ENCODE measurements around the gene EPHB1.

Gene EPHB1

DNA sequence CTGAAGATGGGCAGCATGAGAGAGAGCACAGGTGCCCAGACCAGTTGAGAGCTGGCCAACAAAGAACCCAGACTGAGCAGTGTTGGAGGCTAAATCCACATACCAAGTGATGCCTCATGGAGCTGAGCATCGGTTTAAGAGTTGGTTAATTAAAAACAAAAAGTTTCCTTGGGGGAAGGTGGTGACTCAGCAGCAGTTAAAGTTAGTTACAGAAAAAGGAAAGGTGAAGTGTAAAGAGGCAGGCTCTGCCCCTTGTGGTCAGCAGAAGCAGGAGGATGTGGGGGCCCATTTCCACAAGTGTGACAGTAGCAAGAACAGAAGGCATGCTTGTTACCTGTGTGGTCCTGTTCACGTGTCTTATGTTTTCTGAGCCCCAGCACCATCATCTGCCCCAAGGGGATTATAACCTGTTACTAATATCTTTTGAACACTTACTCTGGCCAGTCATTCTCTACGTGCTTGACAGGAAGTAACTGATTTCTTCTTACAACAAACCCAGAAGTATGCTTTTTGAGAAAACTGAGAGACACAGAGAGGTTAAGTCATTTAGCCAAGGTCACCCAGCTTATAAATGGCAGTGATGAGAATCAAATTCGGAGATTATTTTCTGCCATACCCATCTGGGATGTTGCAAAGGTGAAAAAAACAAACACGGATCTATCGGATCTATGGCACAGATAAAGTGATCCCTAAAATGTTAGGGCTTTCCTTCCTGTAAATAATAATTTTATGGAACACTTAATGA lies 91.0 kb downstream of the EPHB1 start:
- no peak for DNase-seq

DNA sequence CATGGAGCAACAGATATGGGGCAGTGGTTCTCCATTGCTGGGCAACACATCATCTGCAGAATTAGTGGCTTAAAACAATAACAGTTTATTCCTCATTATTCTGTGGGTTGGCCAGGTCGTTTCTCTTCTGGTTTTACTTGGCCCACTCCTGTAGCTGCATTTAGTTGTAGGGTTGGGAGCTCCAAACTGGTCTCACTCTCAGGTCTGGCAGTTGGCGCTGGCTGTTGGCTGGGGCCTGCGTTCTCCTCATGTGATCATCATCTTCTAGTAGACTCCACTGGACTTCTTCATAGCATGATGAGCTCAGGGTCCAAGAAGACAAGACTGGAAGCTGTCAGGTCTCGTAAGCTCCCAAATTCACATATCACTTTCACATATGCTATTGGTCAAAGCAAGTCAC lies 91.9 kb downstream of the EPHB1 start:
- no peak for DNase-seq

DNA sequence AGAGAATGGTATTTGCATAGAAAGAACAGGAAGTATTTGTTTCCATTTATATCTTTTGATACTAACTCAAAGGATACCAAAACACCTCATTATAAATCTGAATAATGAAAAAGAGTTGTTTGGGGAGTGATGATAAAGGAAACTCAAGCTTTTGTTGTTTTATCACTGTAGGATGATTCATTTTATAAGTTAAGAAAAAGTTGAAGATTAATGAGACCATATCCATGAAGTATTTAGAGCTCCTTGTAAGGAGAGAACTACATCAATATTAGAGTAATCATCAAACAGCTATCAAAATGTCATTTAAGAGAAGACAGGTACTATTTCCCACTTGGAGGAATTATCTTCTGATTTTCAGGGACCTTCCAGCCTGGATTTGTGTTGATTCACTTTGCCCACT lies 92.5 kb downstream of the EPHB1 start:
- DNase-seq = no peak

DNA sequence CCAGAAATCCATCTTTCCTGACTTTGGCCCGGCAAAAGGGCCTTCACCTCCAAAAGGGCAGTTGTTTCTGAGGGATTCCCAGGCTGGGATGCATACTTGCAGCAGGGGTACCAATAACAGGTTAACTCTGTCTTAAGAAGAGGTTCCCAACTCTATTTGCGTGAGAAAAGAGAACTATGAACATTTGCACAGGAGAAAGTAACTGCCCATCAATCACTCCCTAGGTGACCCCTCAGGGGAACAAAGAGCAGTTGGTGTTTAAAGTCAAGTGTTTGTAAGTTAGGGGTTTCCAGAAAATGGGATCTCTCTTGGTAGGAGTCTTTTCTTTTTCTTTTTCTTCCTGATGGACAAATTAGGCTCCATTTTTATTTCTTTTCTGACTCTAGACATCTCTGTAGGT lies 97.3 kb downstream of the EPHB1 start:
- no peak for DNase-seq

DNA sequence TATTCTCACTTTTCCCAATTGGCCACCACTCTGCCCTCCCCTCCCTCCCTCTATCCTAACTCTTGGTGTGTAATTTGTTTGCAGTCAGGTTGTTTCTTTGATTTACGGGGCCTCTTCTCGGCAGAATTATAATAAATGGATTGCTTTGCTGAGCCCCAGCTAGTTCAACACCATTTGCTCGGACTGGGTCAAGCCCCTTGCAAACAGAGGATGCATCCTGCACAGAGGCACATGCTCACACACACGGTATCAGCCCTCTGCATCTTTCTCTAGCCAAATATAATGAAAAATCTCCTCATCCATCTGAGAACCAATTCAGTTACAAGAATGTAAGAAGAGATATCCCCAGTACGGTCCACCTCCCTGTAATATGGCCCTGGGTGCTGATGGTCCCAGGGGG lies 97.7 kb downstream of the EPHB1 start:
- no peak for DNase-seq

DNA sequence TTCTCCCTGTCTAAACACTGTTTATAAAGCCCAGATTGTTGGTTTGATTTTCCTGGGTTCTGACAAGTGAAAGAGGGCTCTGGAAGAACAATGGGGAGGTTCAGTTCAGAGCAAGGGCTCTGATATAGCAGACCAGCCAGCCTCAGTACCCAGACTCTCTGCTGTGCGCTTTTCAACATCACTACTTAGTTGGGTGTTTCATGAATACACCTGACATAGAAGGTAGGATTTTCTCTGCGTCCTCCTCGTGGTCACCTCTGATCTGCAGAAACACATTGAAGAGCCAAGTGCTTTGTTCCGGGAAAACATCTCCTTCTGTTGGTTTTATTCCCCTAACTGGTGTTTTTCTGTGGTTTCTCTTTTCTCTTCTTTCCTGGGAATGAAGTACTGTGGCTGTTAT lies 99.5 kb downstream of the EPHB1 start:
- no peak for DNase-seq

DNA sequence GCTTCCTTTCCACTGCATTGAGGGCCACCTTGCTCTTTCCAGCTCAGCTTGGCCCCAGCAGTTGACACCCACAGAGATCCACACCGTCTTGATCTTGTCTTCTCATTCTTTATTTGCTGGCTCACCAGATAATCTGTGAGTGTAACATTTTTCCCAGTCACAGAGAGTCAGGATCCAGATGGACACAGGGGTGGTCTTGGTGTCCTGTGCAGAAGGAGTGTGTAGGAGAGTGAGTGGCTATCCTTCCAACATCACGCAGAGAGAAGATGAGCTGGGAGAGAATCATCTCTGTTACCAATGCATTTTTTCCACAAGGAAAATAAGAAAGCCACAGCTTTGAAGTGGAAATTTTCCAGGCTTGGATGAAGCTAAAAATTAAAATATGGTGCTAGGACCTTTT lies 100.1 kb downstream of the EPHB1 start:
- DNase-seq = no peak

DNA sequence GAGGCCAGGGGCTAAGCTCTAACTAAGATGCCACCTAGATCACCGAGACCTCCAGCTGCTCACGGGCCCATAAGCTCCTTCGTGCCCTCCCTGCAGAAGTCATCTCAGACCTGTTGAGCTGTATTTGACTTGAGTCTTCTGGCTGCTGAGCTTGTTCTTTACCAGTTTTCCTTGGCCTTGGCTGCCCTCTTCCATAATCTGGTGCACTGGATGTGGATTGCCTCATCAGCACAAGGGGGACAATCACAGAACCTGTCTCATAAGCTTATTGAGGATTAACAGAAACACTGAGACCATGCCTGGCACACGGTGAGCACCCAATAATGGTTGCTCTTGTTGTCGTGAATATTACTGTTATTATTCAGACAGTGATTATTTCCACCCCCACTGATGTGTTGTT lies 101.1 kb downstream of the EPHB1 start:
- DNase-seq = no peak

DNA sequence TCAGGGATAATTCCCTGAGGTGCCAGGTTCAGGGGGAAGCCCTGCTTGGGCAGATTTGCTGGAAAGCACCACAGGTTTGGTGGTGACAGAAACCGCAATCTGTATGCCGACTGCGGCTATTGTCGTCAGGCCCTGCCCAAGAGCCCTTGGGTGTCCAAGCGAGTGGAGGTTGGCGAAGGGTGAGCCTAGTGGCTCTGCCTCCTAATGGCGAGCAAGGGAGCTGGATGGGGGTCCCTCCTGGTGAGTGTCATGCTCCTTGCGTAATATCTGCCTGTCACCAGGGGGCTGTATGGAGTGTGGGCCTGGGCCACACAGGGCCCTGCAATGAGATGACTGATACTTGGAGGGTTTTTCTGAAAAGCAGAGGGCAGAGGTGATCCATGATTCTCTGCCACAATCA lies 101.6 kb downstream of the EPHB1 start:
- DNase-seq = no peak

DNA sequence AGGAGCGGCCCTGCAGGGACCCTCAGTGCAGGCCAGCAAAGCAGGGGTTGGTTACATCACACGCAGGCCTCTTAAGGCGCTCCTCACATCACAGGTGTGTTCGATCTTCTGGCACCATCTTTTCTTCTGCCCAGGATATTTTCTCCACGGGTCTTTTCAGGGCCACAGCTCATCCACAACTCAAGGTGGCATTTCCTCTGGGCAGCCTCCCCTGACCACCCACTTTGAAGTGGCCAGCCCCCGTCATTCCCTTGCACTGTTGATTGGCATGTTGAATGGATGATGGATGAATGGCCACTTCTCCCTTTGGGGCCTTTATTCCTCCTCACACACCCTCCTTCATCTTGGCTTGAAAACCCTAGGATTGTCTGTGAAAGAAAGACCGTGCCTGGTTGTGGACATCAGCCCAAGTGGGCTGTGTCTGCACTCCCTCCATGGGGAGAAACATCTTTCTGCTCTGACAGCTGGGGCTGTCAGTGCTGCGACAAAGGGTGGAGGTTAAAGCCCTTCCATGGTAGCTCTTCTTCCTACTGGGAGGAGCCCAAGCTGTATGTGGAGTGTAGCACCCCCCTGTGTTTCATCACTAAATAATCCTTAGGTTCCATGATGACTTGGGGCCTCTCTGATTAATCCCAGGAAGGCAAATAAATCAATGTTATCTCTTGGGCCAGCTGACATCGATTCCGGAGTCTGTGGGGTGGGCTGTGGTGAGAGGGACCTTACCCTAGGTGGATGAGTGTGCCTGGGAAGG lies 102.5 kb downstream of the EPHB1 start:
- no peak for DNase-seq

DNA sequence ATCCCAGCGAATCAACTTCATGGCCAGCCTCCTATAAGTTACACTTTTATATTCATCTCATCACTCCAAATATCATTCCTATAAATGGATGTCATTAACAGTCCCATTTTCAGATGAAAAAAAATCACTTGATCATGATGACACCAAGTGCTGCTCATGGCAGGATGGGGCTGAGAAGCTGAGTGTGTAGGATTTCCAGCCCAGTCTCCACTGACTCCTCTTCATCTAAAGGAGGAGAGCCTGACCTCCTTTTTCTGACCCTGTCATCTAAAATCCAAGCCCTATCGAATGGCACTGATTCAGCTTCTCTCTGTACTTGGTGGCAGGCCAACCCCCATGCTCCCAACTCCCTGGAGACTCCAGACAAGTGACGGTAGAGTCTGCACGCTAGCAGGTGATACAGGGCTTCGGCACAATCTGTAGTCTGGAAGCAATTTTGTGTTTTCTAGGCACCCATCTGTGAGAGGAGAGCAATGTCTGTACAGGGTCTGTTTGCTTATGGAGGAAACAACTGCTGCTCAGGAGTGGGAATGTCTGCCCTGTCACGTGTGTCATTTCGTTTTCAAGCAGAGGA lies 103.2 kb downstream of the EPHB1 start:
- DNase-seq = no peak

DNA sequence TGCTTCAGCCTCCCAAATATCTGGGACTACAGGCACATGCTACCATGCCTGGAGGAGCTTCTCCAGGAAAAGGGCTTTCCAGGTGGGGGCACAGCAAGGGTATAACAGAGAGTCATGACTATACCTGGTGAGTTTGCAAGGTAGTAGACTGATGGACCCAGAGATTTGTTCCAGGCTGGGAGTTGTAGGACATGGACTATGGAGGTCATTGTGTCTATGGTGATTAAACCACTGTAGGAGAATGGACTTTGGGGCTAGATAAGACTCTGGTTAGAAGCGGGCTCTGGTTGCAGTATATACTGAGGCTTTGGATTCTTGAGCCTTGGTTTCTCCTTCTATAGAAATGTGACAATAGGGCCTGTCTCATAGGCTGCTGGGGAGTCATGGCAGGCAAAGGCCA lies 104.7 kb downstream of the EPHB1 start:
- no peak for DNase-seq

DNA sequence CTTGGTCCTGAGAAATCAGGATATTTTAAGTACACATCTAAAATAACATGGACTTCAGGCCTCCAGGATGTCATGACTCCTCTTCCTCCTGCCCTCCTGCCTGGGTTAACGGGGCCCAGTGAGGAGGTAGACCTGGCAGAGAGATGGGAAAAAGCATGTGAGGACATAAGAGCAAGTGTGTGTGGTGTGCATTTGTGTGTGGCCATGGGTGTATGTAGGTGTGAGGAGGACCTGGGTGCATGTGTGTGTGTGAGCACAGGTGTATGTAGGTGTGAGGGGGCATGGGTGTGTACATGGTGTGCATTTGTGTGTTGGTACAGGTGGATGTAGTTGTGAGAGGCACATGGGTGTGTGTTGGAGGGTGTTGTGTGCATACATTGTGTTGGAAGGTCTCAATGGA lies 105.4 kb downstream of the EPHB1 start:
- DNase-seq = no peak

DNA sequence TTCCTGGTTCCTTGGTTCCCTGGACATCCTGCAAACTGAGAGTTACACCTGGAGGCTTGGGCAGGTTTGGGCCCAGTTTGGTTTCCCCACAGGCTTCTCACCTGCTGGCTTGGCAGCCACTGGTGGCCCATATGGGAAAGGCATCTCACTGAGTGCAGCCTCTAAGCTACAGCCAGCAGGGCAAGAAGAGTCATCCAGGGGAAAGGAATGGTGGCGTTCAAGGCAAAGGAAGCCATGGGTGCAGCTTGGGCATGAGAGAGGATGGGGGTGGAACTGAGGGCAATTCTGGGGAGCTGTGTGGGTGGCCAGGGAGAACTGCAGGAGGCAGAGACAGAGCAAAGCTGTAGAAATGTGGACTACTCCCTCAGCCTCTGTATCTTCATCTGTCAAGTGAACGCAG lies 106.4 kb downstream of the EPHB1 start:
- no peak for DNase-seq

DNA sequence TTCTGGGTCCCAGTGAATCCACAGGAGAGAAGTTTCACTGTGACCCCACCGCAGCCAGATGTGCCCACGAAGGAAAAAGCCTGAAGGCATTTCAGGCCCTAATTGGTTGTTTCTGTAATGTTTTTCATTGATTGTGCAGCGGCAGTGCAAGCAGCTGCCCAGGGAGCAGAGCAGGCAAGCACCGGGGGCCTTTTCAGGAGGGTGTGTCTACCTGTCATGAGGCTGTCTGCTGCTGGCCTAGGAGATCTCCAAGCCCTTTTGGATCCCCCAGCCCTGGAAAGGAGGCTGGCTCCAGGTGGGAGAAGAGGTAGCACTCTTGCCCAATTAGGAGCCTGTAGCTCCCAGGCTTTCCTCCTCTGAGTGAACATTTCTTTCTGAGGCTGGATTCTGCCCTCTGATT lies 108.8 kb downstream of the EPHB1 start:
- DNase-seq = no peak

DNA sequence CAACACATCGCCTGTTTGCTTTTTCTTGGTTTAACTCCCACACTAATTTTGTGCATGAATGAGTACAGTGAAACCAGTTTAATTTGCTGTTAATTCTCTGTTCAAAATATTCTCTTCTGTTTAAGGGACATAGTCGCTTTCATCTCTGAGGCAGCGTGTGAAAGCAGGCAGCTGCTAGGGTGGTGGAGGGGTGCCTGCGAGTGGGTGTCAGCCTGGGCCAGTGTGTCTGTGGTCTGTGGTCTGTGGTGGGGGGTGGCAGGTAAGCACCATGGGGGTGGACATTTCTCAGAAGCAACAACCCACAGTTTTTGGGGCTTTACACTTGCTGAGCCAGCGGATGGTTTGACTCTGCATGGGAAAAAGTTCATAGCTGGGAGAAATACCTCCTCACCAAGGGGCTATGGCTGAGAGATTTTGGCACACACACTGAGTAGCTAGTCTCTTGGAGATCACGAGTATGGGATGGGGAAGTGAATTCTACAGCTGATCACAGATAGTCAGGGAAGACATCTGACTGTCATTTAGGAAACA lies 109.2 kb downstream of the EPHB1 start:
- DNase-seq = no peak

DNA sequence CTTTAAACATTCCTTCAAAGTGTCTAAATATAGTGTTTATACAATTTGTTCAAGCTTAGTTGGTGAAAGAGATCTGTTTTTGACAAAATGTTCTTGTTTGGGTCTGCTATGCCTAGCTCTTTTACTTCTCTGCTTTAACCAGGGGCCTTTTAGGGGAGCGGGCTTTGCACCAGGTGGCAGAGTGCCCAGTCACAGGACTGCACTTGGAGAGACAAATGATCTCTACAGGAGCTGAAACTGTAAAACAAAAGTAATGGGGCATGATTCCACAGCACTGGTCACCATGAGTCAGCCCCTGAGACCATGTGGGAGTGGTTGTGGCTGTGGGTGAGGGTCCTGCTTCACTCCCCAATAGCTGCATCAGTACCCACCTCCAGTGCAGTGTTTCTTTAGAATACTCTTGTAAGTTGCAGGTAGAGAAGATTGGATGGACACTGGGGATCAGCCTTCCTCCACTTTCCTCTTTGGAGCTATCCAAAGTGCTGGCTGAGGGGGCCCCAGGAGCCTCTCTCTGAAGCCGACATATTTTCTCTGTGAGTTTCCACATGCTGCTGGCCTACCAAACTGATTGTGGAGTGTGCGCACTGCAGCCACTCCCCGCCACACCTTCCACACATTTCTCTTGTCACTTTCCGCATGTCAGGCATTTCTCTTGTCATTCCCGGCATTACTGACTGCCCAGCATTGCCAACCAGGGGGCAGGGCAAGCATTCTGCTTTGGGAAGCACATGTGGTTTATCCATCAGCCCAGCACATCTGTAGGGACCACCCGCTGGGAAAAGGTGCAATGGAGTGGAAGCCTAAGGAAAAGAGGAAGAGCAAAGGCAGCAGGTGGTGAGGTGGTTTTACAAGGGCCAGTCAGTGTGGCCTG lies 110.0 kb downstream of the EPHB1 start:
- DNase-seq = no peak

DNA sequence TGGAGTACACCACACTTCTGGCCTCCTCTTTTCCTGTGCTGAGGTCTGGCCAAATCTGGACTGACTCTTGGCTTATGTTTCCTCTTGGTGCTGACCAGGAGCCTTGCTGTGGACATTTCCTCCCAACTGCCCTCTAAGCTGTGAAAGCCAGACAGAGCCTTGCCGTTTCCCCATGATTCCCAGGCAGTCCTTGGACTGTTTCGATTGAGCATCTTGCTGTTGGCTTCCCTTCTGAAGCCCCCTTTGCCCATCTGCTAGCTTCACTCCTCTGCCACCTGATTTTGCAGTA lies 110.5 kb downstream of the EPHB1 start:
- no peak for DNase-seq

DNA sequence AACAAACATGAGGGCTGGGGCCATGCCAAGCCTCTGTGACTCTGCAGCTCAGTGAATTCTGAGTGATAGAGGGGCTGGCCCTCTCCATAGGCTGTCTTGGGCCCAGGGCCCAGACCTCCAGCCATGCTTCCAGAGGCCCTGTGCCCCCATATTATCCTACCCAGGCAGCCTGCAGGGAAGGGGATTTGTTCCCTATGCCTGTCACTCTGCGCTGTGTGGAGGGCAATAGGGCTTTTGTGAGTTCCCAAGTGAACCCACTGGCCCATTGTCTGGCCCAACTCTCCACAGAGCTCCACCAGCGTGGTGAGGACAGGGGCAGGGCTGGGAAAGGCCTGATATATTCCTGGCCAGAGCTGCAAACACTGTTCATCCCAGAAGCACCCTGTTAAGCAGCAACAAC lies 113.2 kb downstream of the EPHB1 start:
- DNase-seq = no peak

DNA sequence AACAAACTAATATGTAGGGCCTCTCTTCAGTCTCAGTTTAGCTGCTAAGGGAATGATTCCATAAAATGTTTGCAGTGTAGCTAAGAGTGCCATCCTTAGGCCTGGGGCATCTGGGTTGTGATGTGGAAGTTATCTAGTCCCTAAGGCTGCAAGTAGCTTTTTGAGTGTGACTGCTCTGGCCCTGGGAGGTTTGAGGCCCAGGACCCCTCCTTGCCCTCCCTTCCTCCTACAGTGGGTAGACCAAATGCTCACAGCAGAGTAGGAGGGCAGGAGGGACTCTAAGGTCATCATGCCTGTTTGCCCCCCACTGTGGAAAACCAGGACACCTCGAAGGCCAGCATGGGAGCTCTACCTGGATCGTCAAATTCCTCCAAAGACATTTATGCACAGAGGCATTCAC lies 115.0 kb downstream of the EPHB1 start:
- DNase-seq = no peak

DNA sequence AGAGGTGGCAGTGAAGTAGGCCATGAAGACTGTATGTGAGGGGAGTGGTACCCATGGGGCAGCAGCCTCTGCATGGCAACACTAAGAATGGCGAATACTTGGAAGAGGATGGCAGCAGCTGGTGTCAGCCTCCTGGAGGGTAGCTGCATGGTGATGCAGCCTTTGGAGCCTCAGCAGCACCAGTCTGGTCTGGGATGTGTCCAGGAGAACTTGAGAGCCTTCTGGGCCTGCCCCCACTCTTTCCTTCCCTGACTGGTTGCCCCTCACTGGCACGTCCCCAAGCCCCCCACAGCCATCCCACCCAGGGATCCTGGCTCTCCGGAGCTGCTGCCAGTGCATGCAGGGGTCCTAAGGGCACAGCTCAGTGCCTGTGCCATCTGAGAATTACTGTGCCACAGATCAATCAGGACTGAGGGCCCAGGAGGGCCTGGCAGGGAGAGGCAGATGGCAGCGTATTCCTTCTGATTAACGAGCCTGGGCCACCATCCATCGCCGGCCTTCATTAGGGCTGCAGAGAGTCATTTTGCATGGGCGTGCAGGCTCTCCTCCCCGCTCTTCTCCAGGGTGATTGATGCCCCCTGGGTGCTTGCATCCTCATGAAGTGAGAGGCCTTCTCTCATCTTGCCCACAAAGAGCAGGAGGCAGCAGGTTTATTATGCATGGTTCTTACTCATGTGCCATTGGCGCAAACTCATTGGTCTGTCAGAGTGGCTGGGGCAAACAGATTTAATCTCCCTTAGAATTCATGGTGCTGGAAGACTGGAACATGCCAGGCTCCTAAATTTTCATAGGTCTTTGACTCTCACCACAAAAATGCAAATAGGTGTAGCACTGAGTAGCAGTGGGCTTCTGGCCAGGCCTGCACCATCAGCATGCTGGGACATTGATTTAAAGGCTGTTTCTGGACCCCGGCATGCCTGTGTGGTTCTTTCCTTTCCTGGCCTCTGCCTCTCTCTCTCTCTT lies 116.8 kb downstream of the EPHB1 start:
- no peak for DNase-seq

DNA sequence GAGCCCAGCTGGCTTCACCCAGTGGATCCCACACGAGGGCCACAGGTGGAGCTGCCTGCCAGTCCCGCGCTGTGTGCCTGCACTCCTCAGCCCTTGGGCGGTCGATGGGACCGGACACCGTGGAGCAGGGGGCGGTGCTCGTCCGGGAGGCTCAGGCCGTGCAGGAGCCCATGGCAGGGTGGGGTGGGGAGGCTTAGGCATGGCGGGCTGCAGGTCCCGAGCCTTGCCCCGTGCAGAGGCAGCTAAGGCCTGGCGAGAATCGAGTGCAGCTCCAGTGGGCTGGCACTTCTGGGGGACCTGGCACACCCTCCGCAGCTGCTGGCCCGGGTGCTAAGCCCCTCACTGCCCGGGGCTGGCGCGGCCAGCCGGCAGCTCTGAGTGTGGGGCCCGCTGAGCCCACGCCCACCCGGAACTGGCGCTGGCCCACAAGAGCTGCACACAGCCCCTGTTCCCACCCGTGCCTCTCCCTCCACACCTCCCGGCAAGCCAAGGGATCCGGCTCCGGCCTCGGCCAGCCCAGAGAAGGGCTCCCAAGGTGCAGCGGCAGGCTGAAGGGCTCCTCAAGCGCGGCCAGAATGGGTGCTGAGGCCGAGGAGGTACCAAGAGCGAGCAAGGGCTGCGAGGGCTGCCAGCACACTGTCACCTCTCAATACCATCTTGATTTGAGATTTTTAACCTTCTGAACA lies 121.4 kb downstream of the EPHB1 start:
- DNase-seq = no peak
